SH-SY5Y (cell line): ENCODE results near the gene CRTC2.

Experiments used
- GATA2 ChIP-seq: IDR thresholded peaks from 2 replicates; pipeline ENCODE4 v1.6.1; 2011; ENCODE audit warnings: mild to moderate bottlenecking, low read depth, low read length
- GATA3 ChIP-seq: IDR thresholded peaks from 2 replicates; pipeline ENCODE4 v1.6.1; 2011; ENCODE audit warnings: low read depth, mild to moderate bottlenecking, low read length, moderate library complexity

DNA sequence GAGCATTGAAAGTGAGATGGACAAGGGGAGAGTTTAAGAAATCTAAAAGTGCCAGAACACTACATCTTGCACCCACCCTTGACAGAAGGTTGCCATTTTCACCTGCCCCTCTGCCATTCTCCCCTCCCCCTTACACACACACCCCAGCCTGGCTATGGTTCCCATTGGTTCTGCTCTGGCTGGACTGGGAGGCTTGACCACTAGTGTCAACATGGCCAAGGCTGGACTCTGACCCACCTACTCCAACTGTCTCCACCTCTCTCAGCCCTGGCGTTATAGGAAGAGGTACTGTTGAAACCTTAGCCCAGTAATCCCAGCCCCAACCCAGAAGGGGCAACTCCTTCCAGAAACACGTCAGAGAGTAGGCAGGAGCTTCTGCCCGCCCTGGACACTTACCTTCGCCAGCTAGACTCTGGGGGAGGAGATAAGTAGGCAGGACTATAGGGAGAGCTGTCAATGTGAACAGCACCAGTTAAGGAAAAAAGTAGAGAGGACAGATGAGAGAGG is 4.5 kb downstream of the CRTC2 start:
- TF ChIP-seq GATA2, result no peak
- no peak for TF ChIP-seq GATA3
